Effector CD8-positive, alpha-beta T cell (primary cell): ENCODE data around the gene NMRK2.
"Not testable (repeated sequence)": the region's sequence is repeated elsewhere in the genome, so short reads cannot be mapped to it uniquely, and the experiment has no call there.

Experiments
- DNase-seq: peaks from one replicate; lab custom pipeline; 2025; lab: John Stamatoyannopoulos, UW

Gene NMRK2

GRCh38 chr19:3936506-3937442 is 3.9 kb downstream of the NMRK2 start:
- no peak for DNase-seq

GRCh38 chr19:3938300-3938950 is 5.6 kb downstream of the NMRK2 start:
- DNase-seq, result not testable (repeated sequence)

- no peak for DNase-seq
These were observed 10.0 kb downstream of the NMRK2 start for GRCh38 chr19:3942790-3943409.

- no peak for DNase-seq
These were observed 11.3 kb downstream of the NMRK2 start for GRCh38 chr19:3944018-3944721.

GRCh38 chr19:3945838-3946237 is 13.0 kb downstream of the NMRK2 start:
- no peak for DNase-seq

- DNase-seq, result not testable (repeated sequence)
These were observed 14.6 kb downstream of the NMRK2 start for GRCh38 chr19:3947316-3947933.

- no peak for DNase-seq
These were observed 16.4 kb downstream of the NMRK2 start for GRCh38 chr19:3949294-3949693.

GRCh38 chr19:3949997-3950859 is 17.4 kb downstream of the NMRK2 start:
- no peak for DNase-seq

- no peak for DNase-seq
These were observed 18.3 kb downstream of the NMRK2 start for GRCh38 chr19:3950871-3951861.

- not testable (repeated sequence) for DNase-seq
These were observed 19.9 kb downstream of the NMRK2 start for GRCh38 chr19:3952755-3953276.

- DNase-seq, result no peak
These were observed 21.2 kb downstream of the NMRK2 start for GRCh38 chr19:3954107-3954506.

- DNase-seq, result not testable (repeated sequence)
These were observed 22.4 kb downstream of the NMRK2 start for GRCh38 chr19:3955276-3955675.

- no peak for DNase-seq
These were observed 22.8 kb downstream of the NMRK2 start for GRCh38 chr19:3955688-3956087.

- DNase-seq, result no peak
These were observed 26.2 kb downstream of the NMRK2 start for GRCh38 chr19:3958836-3959765.

- DNase-seq, result no peak
These were observed 26.9 kb downstream of the NMRK2 start for GRCh38 chr19:3959766-3960131.

- no peak for DNase-seq
These were observed 28.1 kb downstream of the NMRK2 start for GRCh38 chr19:3961007-3961406.

- no peak for DNase-seq
These were observed 30.8 kb downstream of the NMRK2 start for GRCh38 chr19:3963458-3964255.
